Karpas-422 (cell line): ENCODE measurements around the gene CENPM. TPM values are rescaled to one million over a fixed set of nuclear protein-coding genes. Genes with fewer than 3 reads are reported as not detected.

Experiments
- DNase-seq: peaks from one replicate; pipeline ENCODE4 v3.0.0-alpha.2; 2015
- H2AFZ ChIP-seq: fragments of 200-600 bp; sonication (generic); 2 replicates; pipeline ENCODE4 v1.6.1; 2014; ENCODE audit warnings: antibody characterized with exemption, low read length, mixed read lengths
- H3K27ac ChIP-seq: fragments of 200-600 bp; sonication (generic); 2 replicates; pipeline ENCODE4 v1.5.1; 2014; ENCODE audit warnings: mild to moderate bottlenecking, low read length, moderate library complexity
- H3K27me3 ChIP-seq: fragments of 200-600 bp; sonication (generic); 2 replicates; pipeline ENCODE4 v1.6.1; 2014; ENCODE audit warnings: low read length, mixed read lengths
- H3K36me3 ChIP-seq: fragments of 200-600 bp; sonication (generic); 2 replicates; pipeline ENCODE4 v1.6.1; 2014; ENCODE audit warnings: low read length, mixed read lengths; ENCODE audit not compliant: insufficient read depth
- H3K4me1 ChIP-seq: fragments of 200-600 bp; sonication (generic); 2 replicates; pipeline ENCODE4 v1.6.1; 2014; ENCODE audit warnings: mild to moderate bottlenecking, low read length, mixed read lengths
- H3K4me2 ChIP-seq: fragments of 200-600 bp; sonication (generic); 2 replicates; pipeline ENCODE4 v1.6.1; 2014; ENCODE audit warnings: low read length, low read depth, mild to moderate bottlenecking; ENCODE audit not compliant: poor library complexity, severe bottlenecking
- H3K4me3 ChIP-seq: fragments of 200-600 bp; sonication (generic); 2 replicates; pipeline ENCODE4 v1.5.1; 2014; ENCODE audit warnings: mild to moderate bottlenecking, antibody characterized with exemption, low read length, mixed read lengths
- H3K79me2 ChIP-seq: fragments of 200-600 bp; sonication (generic); 2 replicates; pipeline ENCODE4 v1.6.1; 2014; ENCODE audit warnings: mild to moderate bottlenecking, low read length, mixed read lengths
- H3K9ac ChIP-seq: fragments of 200-600 bp; sonication (generic); 2 replicates; pipeline ENCODE4 v1.6.0; 2014; ENCODE audit warnings: low read length
- H3K9me2 ChIP-seq: fragments of 200-600 bp; sonication (generic), shearing (Covaris generic); replicated peaks from 2 replicates; pipeline ENCODE4 v1.6.0; 2014; ENCODE audit warnings: mild to moderate bottlenecking, low read length, moderate library complexity; ENCODE audit not compliant: insufficient read depth
- H3K9me3 ChIP-seq: fragments of 300-700, 200-600 bp; sonication (generic); 2 replicates; pipeline ENCODE4 v1.6.1; 2014; ENCODE audit warnings: low read length, mixed read lengths
- H4K20me1 ChIP-seq: fragments of 200-600 bp; sonication (generic); 2 replicates; pipeline ENCODE4 v1.6.1; 2014; ENCODE audit warnings: mild to moderate bottlenecking, antibody characterized with exemption, low read length, low read depth; ENCODE audit not compliant: insufficient read depth
- total RNA-seq: library from RNA; depleted of rRNA; stranded (reverse); fragments of >200 nt; shearing (Covaris generic); gene quantifications from 2 replicates; pipeline ENCODE4 v1.2.3, GENCODE V29; 2014; ENCODE audit warnings: low replicate concordance

Gene CENPM
- total RNA-seq, 1 experiment from 2014 or later = 83.8 TPM

- DNase-seq = peak; percentile 64
- peaks cover 16% of the 10 kb centered on the region for H3K79me2 ChIP-seq
- H3K27me3 ChIP-seq = no peaks in the 10 kb centered on the region
- no peaks in the 10 kb centered on the region for H3K9me2 ChIP-seq
- H3K9me3 ChIP-seq = no peaks in the 10 kb centered on the region
- H3K4me2 ChIP-seq = peak overlapping the region; percentile 73
- peaks cover 18% of the 10 kb centered on the region; the same call in 1 of the 2 replicates for H4K20me1 ChIP-seq
- H3K36me3 ChIP-seq = peaks cover 20% of the 10 kb centered on the region; the same call in 1 of the 2 replicates
- peak overlapping the region; percentile 64 for H3K9ac ChIP-seq
- peaks cover 91% of the 10 kb centered on the region for H3K4me1 ChIP-seq
- H3K27ac ChIP-seq = peak overlapping the region; percentile 100
- H2AFZ ChIP-seq = no peak overlapping the region
- H3K4me3 ChIP-seq = peak overlapping the region; percentile 39
Observed at GRCh38 chr22:41922940-41923594, 23.9 kb downstream of the CENPM start.

GRCh38 chr22:41922328-41922727 is 24.6 kb downstream of the CENPM start:
- peak; percentile 87 for DNase-seq
- peak overlapping the region; percentile 73 for H3K4me2 ChIP-seq
- peak overlapping the region; percentile 64 for H3K9ac ChIP-seq
- no peaks in the 10 kb centered on the region for H3K9me2 ChIP-seq
- no peaks in the 10 kb centered on the region for H3K9me3 ChIP-seq
- peaks cover 91% of the 10 kb centered on the region for H3K4me1 ChIP-seq
- peaks cover 16% of the 10 kb centered on the region for H3K79me2 ChIP-seq
- peaks cover 20% of the 10 kb centered on the region; the same call in 1 of the 2 replicates for H3K36me3 ChIP-seq
- H2AFZ ChIP-seq = no peak overlapping the region
- peak overlapping the region; percentile 39 for H3K4me3 ChIP-seq
- H4K20me1 ChIP-seq = peaks cover 25% of the 10 kb centered on the region
- H3K27ac ChIP-seq = peak overlapping the region; percentile 100
- no peaks in the 10 kb centered on the region for H3K27me3 ChIP-seq

- Histone ChIP-seq H3K27me3 (no peaks in the 10 kb centered on the region), H3K4me1 (peaks cover 99% of the 10 kb centered on the region), H3K36me3 (peaks cover 20% of the 10 kb centered on the region; the same call in 1 of the 2 replicates), H2AFZ (no peak overlapping the region), H4K20me1 (peaks cover 29% of the 10 kb centered on the region), H3K4me2 (peak overlapping the region; percentile 73), H3K79me2 (peaks cover 10% of the 10 kb centered on the region), H3K9me3 (no peaks in the 10 kb centered on the region), H3K27ac (peak overlapping the region; percentile 100), H3K4me3 (peak overlapping the region; percentile 60), H3K9me2 (no peaks in the 10 kb centered on the region), H3K9ac (peak overlapping the region; percentile 74)
- peak; percentile 90 for DNase-seq
Observed at GRCh38 chr22:41920271-41920976, 26.5 kb downstream of the CENPM start.

GRCh38 chr22:41919357-41920224 is 27.4 kb downstream of the CENPM start:
- DNase-seq = peak; percentile 96
- Histone ChIP-seq H3K27me3 (no peaks in the 10 kb centered on the region), H3K4me1 (peaks cover 98% of the 10 kb centered on the region), H3K9me2 (no peaks in the 10 kb centered on the region), H3K9ac (peak overlapping the region; percentile 74), H3K27ac (peak overlapping the region; percentile 100), H3K9me3 (no peaks in the 10 kb centered on the region), H3K79me2 (peaks cover 5% of the 10 kb centered on the region; the same call in 1 of the 2 replicates), H3K4me3 (peak overlapping the region; percentile 60), H4K20me1 (peaks cover 27% of the 10 kb centered on the region), H3K36me3 (peaks cover 16% of the 10 kb centered on the region; the same call in 1 of the 2 replicates), H3K4me2 (peak overlapping the region; percentile 73), H2AFZ (no peak overlapping the region)

GRCh38 chr22:41917903-41918791 is 28.8 kb downstream of the CENPM start:
- Histone ChIP-seq H3K4me3 (no peak overlapping the region), H3K79me2 (no peaks in the 10 kb centered on the region), H3K9ac (peak overlapping the region; percentile 36; the same call in 1 of the 2 replicates), H4K20me1 (peaks cover 31% of the 10 kb centered on the region), H3K36me3 (peaks cover 8% of the 10 kb centered on the region; the same call in 1 of the 2 replicates), H2AFZ (no peak overlapping the region), H3K27me3 (no peaks in the 10 kb centered on the region; the same call in 1 of the 2 replicates), H3K27ac (no peak overlapping the region), H3K9me3 (no peaks in the 10 kb centered on the region), H3K9me2 (no peaks in the 10 kb centered on the region), H3K4me1 (peaks cover 93% of the 10 kb centered on the region), H3K4me2 (peak overlapping the region; percentile 37)
- peak; percentile 88 for DNase-seq

GRCh38 chr22:41917375-41917902 is 29.5 kb downstream of the CENPM start:
- H3K27me3 ChIP-seq = no peaks in the 10 kb centered on the region; the same call in 1 of the 2 replicates
- H3K4me3 ChIP-seq = no peak overlapping the region
- no peak for DNase-seq
- no peaks in the 10 kb centered on the region for H3K9me2 ChIP-seq
- H3K27ac ChIP-seq = no peak overlapping the region
- peaks cover 37% of the 10 kb centered on the region for H4K20me1 ChIP-seq
- H2AFZ ChIP-seq = no peak overlapping the region
- no peaks in the 10 kb centered on the region for H3K9me3 ChIP-seq
- no peaks in the 10 kb centered on the region for H3K79me2 ChIP-seq
- H3K9ac ChIP-seq = peak overlapping the region; percentile 36; the same call in 1 of the 2 replicates
- H3K36me3 ChIP-seq = peaks cover 4% of the 10 kb centered on the region; the same call in 1 of the 2 replicates
- peak overlapping the region; percentile 37 for H3K4me2 ChIP-seq
- peaks cover 90% of the 10 kb centered on the region for H3K4me1 ChIP-seq

GRCh38 chr22:41916745-41917358 is 30.1 kb downstream of the CENPM start:
- Histone ChIP-seq H3K36me3 (peaks cover 2% of the 10 kb centered on the region; the same call in 1 of the 2 replicates), H3K9me3 (no peaks in the 10 kb centered on the region), H3K9me2 (no peaks in the 10 kb centered on the region), H3K4me1 (peaks cover 84% of the 10 kb centered on the region), H2AFZ (no peak overlapping the region), H4K20me1 (peaks cover 42% of the 10 kb centered on the region), H3K79me2 (no peaks in the 10 kb centered on the region), H3K4me3 (no peak overlapping the region), H3K27ac (no peak overlapping the region), H3K4me2 (no peak overlapping the region), H3K9ac (0 out of 2 replicates have a peak overlapping the region, but pooled peaks have one; percentile 27), H3K27me3 (no peaks in the 10 kb centered on the region; the same call in 1 of the 2 replicates)
- DNase-seq = peak; percentile 52
